ENCODE results near the gene RBMS1. TPM values are rescaled to one million over a fixed set of nuclear protein-coding genes. Genes with fewer than 3 reads are reported as not detected.

RBMS1 gene
- total RNA-seq, 1 donor: 121 TPM

- no peak for DNase-seq (ENCODE audit: low read depth)
- TF ChIP-seq CTCF (IDR thresholded peaks at IDR 0.05; ENCODE audit: insufficient read depth, low read depth, low read length): no peak
- H3K4me3 ChIP-seq (ENCODE audit: low read depth, low read length): no peak overlapping the region
These were observed 269.1 kb downstream of the RBMS1 start for GRCh38 chr2:160224507-160224906.

GRCh38 chr2:160224060-160224459 is 269.5 kb downstream of the RBMS1 start:
- H3K4me3 ChIP-seq (ENCODE audit: low read depth, low read length): no peak overlapping the region
- no peak for TF ChIP-seq CTCF (IDR thresholded peaks at IDR 0.05; ENCODE audit: insufficient read depth, low read depth, low read length)
- peak; percentile 96 for DNase-seq (ENCODE audit: low read depth)

- no peak for TF ChIP-seq CTCF (IDR thresholded peaks at IDR 0.05; ENCODE audit: insufficient read depth, low read depth, low read length)
- no peak overlapping the region for H3K4me3 ChIP-seq (ENCODE audit: low read depth, low read length)
- DNase-seq (ENCODE audit: low read depth): no peak
These were observed 270.0 kb downstream of the RBMS1 start for GRCh38 chr2:160223560-160223959.

GRCh38 chr2:160222546-160223283 is 270.9 kb downstream of the RBMS1 start:
- no peak for TF ChIP-seq CTCF (IDR thresholded peaks at IDR 0.05; ENCODE audit: insufficient read depth, low read depth, low read length)
- no peak overlapping the region for H3K4me3 ChIP-seq (ENCODE audit: low read depth, low read length)
- DNase-seq (ENCODE audit: low read depth): no peak

All from fibroblast of villous mesenchyme (primary cell).